Measurements from ENCODE around the gene SURF6. TPM values are rescaled to one million over a fixed set of nuclear protein-coding genes. Genes with fewer than 3 reads are reported as not detected.

The SURF6 gene
- total RNA-seq, 1 donor from 2014 or later, result 22.9 TPM

GRCh38 chr9:133368249-133368881, 32.4 kb upstream of the SURF6 start:
- DNase-seq (ENCODE audit: extremely low read depth, low read depth, low spot score), result no peak

- DNase-seq (ENCODE audit: extremely low read depth, low read depth, low spot score), result no peak
Measured at GRCh38 chr9:133367778-133368177, 31.8 kb upstream of the SURF6 start.

- no peak for DNase-seq (ENCODE audit: extremely low read depth, low read depth, low spot score)
Measured at GRCh38 chr9:133367221-133367620, 31.2 kb upstream of the SURF6 start.

GRCh38 chr9:133366435-133366834, 30.4 kb upstream of the SURF6 start:
- no peak for DNase-seq (ENCODE audit: extremely low read depth, low read depth, low spot score)

- DNase-seq (ENCODE audit: extremely low read depth, low read depth, low spot score), result no peak
Measured at GRCh38 chr9:133362359-133363044, 26.5 kb upstream of the SURF6 start.

- DNase-seq (ENCODE audit: extremely low read depth, low read depth, low spot score), result no peak
Measured at GRCh38 chr9:133361507-133362092, 25.6 kb upstream of the SURF6 start.

- DNase-seq (ENCODE audit: extremely low read depth, low read depth, low spot score), result no peak
Measured at GRCh38 chr9:133360400-133361393, 24.7 kb upstream of the SURF6 start.

- no peak for DNase-seq (ENCODE audit: extremely low read depth, low read depth, low spot score)
Measured at GRCh38 chr9:133359399-133360175, 23.6 kb upstream of the SURF6 start.

- DNase-seq (ENCODE audit: extremely low read depth, low read depth, low spot score), result no peak
Measured at GRCh38 chr9:133357656-133358055, 21.7 kb upstream of the SURF6 start.

- no peak for DNase-seq (ENCODE audit: extremely low read depth, low read depth, low spot score)
Measured at GRCh38 chr9:133356391-133357091, 20.6 kb upstream of the SURF6 start, which contains the start of the genes SURF1 and SURF2. Gene SURF1 (minus strand): TSS chr9:133356487. CDS start chr9:133356453, 34 bp downstream. Gene SURF2 (plus strand): TSS chr9:133356550. CDS start chr9:133356593, 43 bp downstream.

- DNase-seq (ENCODE audit: extremely low read depth, low read depth, low spot score), result no peak
Measured at GRCh38 chr9:133355881-133356357, 19.9 kb upstream of the SURF6 start.

- DNase-seq (ENCODE audit: extremely low read depth, low read depth, low spot score), result no peak
Measured at GRCh38 chr9:133354766-133355165, 18.8 kb upstream of the SURF6 start.

- DNase-seq (ENCODE audit: extremely low read depth, low read depth, low spot score), result no peak
Measured at GRCh38 chr9:133353548-133353947, 17.6 kb upstream of the SURF6 start.

GRCh38 chr9:133352635-133353340, 16.8 kb upstream of the SURF6 start:
- DNase-seq (ENCODE audit: extremely low read depth, low read depth, low spot score), result no peak

- no peak for DNase-seq (ENCODE audit: extremely low read depth, low read depth, low spot score)
Measured at GRCh38 chr9:133351908-133352634, 16.1 kb upstream of the SURF6 start.

GRCh38 chr9:133351526-133351907, 15.5 kb upstream of the SURF6 start:
- no peak for DNase-seq (ENCODE audit: extremely low read depth, low read depth, low spot score)

GRCh38 chr9:133349965-133350616, 14.1 kb upstream of the SURF6 start:
- DNase-seq (ENCODE audit: extremely low read depth, low read depth, low spot score), result no peak

Data from glomerular endothelial cell (primary cell).